Memory B cell (primary cell): ENCODE results near the gene CACNA2D4.

ENCODE experiments used
- ATAC-seq: fragments of 150-1000 bp; cut with Tn5 transposase; 2 replicates; pipeline ENCODE4 v1.10.0; 2021; ENCODE audit warnings: low read depth, mild to moderate bottlenecking, moderate library complexity
- DNase-seq, 2 donors: peaks; one replicate each; pipeline ENCODE4 v3.0.0; 2022; ENCODE audit warnings: low spot score in 2 of 2
- H3K27ac Mint-ChIP-seq: one replicate; pipeline ENCODE4 v1.8.0; 2022; ENCODE audit warnings: mild to moderate bottlenecking, moderate library complexity, mixed read lengths
- H3K27me3 Mint-ChIP-seq: one replicate; pipeline ENCODE4 v1.8.0; 2022; ENCODE audit warnings: mixed read lengths
- H3K36me3 Mint-ChIP-seq: one replicate; pipeline ENCODE4 v1.8.0; 2022; ENCODE audit warnings: mild to moderate bottlenecking, mixed read lengths
- H3K4me1 Mint-ChIP-seq: one replicate; pipeline ENCODE4 v1.8.0; 2022; ENCODE audit warnings: mixed read lengths
- H3K4me3 Mint-ChIP-seq: one replicate; pipeline ENCODE4 v1.8.0; 2022; ENCODE audit warnings: mild to moderate bottlenecking, moderate library complexity, mixed read lengths
- H3K9me3 Mint-ChIP-seq: one replicate; pipeline ENCODE4 v1.8.0; 2022; ENCODE audit warnings: mixed read lengths

Gene CACNA2D4

DNA sequence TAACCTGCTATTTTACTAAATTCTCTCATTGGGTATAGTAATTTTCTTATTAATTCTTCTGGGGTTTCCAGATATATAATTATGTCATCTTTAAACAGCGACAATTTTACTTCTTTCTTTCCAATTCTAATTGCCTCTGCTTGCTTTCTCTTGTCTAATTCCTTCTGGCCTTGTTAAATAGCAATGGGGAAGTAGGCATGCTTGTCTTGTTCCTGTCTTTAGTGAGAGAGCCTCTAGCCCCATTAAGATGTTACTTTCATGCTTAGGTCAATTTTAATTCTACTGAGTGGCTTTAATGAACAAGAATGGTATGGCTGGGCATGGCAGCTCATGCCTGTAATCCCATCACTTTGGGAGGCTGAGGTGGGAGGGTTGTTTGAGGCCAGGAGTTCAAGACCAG lies 66.4 kb downstream of the CACNA2D4 start:
- no peak overlapping the region for H3K4me3 Mint-ChIP-seq
- no peak for ATAC-seq
- H3K27me3 Mint-ChIP-seq = peaks cover 3% of the 10 kb centered on the region
- H3K27ac Mint-ChIP-seq = no peak overlapping the region
- no peak for DNase-seq
- no peaks in the 10 kb centered on the region for H3K4me1 Mint-ChIP-seq
- no peaks in the 10 kb centered on the region for H3K9me3 Mint-ChIP-seq
- H3K36me3 Mint-ChIP-seq = peaks cover 2% of the 10 kb centered on the region

DNA sequence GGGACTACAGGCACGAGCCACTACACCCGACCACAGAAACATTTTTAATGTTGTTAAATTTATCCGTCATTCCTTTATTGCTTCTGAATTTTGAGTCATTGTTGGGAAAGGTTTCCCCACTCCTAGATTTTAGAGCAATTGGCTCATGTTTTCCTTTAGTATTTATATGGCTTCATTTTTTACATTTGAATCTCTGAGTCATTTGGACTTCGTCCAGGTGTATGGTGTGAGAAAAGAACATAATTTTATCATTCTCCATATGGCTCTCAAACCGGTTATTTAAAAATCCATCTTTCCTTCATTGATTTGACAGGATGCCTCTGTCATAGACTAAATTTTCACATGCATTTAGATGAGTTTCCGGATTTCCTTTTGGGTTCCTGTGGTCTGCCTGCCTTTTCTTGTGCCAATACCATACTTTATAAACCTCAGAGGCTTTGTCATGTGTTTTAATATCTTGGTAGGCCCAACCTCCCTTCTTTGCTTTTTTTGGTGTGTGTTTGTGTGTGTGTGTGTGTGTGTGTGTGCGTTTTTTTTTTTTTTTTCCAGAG lies 67.2 kb downstream of the CACNA2D4 start:
- H3K36me3 Mint-ChIP-seq = no peaks in the 10 kb centered on the region

DNA sequence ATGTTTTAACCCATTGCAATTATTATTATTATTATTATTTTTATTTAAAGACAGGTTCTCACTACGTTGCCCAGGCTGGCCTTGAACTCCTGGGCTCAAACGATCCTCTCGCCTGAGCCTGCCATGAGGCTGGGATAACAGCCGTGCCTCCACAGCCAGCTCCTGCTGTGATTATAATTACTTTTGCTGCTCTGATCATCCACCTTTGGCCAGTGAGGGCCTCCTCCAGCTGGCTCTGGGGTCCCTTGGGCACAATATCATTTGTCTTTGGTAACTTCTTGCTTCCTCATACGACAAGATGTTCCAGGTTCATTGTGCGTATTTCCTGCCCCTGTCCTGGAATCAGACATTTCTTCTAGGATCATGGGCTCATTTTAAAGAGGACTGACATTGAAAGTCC lies 69.7 kb downstream of the CACNA2D4 start:
- H3K27ac Mint-ChIP-seq = no peak overlapping the region

More for the DNA sequence above, 67.2 kb downstream of the CACNA2D4 start:
- Mint-ChIP-seq H3K4me1 (no peaks in the 10 kb centered on the region), H3K27ac (no peak overlapping the region), H3K9me3 (no peaks in the 10 kb centered on the region), H3K4me3 (no peak overlapping the region), H3K27me3 (peaks cover 1% of the 10 kb centered on the region)
- ATAC-seq (no peak), DNase-seq (no peak)

DNA sequence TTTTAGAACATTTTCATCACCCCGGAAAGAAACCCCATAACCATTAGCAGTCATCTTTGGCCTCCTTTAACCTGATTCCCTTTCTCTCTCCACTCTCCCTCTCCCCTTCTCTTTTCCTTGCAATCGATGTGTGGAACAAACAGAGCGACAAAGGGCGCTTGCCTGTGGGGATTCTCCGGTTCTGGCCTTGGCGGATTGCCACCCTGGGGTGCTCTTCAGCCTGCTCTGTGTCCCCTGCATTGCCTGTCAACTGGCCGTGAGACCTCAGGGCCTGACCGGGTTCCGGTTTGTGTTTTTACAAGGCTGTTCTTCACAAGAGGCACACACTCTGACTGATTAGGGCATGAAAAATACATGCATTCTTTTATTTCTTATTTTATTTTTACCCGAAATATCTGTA lies 70.3 kb downstream of the CACNA2D4 start:
- Mint-ChIP-seq H3K9me3 (no peaks in the 10 kb centered on the region), H3K36me3 (no peaks in the 10 kb centered on the region), H3K27ac (no peak overlapping the region), H3K27me3 (peaks cover 4% of the 10 kb centered on the region), H3K4me3 (no peak overlapping the region), H3K4me1 (peaks cover 7% of the 10 kb centered on the region)
- DNase-seq (no peak), ATAC-seq (no peak)

More for the DNA sequence above, 69.7 kb downstream of the CACNA2D4 start:
- Mint-ChIP-seq H3K9me3 (no peaks in the 10 kb centered on the region), H3K27me3 (peaks cover 4% of the 10 kb centered on the region), H3K4me1 (peaks cover 7% of the 10 kb centered on the region), H3K36me3 (no peaks in the 10 kb centered on the region), H3K4me3 (no peak overlapping the region)
- DNase-seq (no peak), ATAC-seq (no peak)

DNA sequence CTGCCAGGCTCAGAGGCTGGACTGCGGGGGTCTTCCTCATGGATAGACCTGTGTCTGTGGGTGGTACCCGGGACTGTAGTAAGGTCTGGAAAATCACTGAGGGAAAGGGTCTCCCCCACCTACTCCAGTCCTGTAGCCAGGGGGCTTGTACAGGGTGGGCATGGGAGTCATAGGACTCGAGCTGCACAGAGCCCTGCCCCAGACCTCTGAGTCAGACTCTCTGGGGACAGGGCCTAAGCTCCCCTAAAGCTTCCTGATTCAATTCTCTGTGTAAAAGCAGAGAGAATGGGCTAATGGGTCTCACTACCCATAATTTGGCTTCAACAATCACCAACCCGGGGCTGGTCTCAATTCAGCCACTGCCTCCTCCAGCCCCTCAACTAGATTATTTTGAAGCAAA lies 71.0 kb downstream of the CACNA2D4 start:
- ATAC-seq (no peak), DNase-seq (no peak)
- no peaks in the 10 kb centered on the region for H3K36me3 Mint-ChIP-seq
- H3K4me3 Mint-ChIP-seq = no peak overlapping the region
- peaks cover 12% of the 10 kb centered on the region for H3K4me1 Mint-ChIP-seq
- H3K9me3 Mint-ChIP-seq = no peaks in the 10 kb centered on the region
- H3K27me3 Mint-ChIP-seq = peaks cover 8% of the 10 kb centered on the region
- H3K27ac Mint-ChIP-seq = no peak overlapping the region

DNA sequence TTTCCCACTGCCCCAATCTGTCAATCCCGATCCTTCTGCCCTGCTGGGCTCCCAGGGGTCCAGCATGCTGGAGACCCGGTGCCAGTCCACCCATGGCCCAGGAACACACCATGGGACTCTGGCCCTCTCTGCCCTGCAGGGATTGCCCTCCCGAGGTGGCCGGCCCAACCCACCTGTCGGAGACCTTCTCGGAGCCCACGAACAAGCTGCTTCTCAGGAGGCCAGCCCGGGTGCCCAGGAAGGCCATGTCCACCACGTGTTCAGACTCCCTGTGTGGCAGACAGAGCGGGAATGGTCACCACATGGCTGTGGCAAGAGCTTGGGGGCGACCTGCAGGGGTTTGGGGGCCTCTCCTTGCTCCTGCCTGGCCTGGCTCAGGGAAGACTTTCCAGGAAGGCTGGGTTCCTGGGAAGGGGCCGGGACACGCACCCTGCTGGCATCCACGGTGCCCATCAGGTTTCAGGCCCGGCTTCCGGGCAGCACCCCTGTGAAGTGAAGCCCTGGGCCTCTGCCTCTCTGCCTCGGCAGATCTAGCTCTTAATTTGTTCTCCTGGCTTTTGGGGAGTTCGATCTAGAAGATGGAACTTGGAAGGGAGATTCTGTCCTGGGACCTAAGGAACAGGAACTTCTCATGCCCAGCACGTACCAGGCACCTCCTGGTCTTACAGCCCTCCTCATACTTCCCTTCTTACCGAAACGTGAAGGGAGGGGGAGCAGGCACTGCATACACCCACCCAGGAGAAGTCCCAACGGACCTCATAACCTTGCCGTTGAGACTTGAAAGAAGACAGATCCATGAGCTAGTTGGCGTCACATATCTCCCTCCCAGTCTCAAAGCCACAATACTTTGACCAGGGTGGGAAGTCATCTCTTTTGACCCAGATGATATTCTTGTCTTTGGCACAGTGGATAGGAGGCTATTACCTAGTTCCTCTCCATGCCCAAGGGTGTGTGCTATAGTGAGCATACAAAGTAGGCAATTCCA lies 71.7 kb downstream of the CACNA2D4 start:
- Mint-ChIP-seq H3K27me3 (peaks cover 10% of the 10 kb centered on the region), H3K36me3 (no peaks in the 10 kb centered on the region), H3K4me3 (no peak overlapping the region), H3K9me3 (no peaks in the 10 kb centered on the region), H3K4me1 (peaks cover 18% of the 10 kb centered on the region), H3K27ac (no peak overlapping the region)
- DNase-seq (no peak), ATAC-seq (no peak)

DNA sequence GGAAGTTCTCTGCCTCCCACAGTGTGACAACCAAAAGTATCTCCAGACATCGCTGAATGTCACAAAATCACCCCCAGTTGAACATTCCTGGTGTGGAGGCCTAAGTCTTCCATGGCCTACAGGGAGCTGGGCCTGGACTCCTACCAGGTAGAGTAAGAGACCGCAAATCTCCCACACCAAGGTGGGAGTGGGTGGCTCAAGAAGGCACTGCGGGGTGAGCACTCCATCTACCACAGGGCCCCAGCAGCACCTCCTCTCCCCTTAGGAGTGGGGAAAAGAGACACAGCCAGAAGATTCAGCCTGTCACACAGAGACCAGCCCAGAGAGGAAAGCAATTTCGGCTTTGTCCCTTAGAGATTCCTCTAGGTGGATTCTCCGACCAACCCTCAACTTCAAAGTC lies 72.6 kb downstream of the CACNA2D4 start:
- Mint-ChIP-seq H3K4me3 (no peak overlapping the region), H3K27ac (no peak overlapping the region), H3K36me3 (no peaks in the 10 kb centered on the region), H3K27me3 (peaks cover 10% of the 10 kb centered on the region), H3K9me3 (no peaks in the 10 kb centered on the region), H3K4me1 (peaks cover 19% of the 10 kb centered on the region)
- DNase-seq (no peak), ATAC-seq (no peak)

DNA sequence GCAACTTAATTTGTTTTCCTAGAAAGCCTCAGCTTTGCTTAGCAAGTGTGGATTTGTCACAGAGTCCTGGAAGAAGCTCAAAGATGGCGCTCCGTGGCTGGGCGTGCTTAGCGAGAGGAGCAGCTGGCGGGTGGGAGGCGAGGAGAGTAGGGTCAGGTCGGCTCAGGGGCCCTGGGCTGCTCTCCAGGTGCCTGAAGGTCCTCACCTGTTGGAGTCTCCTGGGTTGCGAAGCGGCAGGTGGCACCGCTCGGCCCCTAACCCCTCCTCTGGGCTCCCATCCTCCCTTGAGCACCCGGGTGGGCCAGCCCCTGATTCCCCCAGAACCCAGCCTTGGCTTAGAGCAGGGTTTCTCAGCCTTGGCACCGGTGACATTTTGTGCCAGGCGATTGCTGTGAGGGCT lies 73.0 kb downstream of the CACNA2D4 start:
- H3K36me3 Mint-ChIP-seq = no peaks in the 10 kb centered on the region
- no peak overlapping the region for H3K4me3 Mint-ChIP-seq
- no peak for ATAC-seq
- H3K27me3 Mint-ChIP-seq = peaks cover 10% of the 10 kb centered on the region
- DNase-seq = no peak
- peaks cover 22% of the 10 kb centered on the region for H3K4me1 Mint-ChIP-seq
- H3K9me3 Mint-ChIP-seq = no peaks in the 10 kb centered on the region
- H3K27ac Mint-ChIP-seq = no peak overlapping the region

DNA sequence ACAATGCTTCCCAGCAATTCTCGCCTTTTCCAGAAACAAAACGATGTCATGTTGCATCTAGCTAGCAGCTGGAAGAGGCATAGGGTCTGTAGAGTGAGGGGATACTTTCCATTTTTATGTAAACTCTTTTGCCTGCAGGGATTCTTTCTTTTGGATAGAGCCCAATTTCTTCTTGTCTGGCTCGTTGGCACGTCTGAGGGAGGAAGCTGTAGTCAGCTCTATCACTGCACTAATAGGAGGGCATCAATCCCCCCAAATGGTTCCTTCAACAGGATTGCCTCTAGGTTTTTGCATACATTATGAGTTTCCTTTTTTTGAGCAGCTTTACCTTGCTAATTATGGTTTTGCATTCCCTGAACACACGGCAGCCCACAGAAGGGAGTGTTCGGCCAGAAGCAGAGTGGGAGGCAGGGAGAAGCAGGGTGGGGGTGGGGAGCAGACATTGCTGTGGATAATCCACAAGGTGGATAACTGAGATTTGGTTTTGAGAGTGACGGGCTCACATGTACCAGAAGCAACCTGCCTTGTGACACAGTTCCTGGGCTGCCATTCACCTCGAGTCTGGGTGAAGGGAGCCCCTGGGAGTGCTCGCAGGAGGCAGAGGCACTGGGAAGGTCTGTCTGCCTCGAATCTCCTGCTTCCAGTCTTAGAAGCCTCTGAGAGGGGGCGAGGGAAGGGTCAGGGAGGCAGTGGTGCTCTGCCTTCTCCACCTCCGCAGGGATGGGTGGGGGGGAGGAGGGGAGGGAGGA lies 73.6 kb downstream of the CACNA2D4 start:
- H3K36me3 Mint-ChIP-seq = no peaks in the 10 kb centered on the region
- peaks cover 10% of the 10 kb centered on the region for H3K27me3 Mint-ChIP-seq
- peaks cover 23% of the 10 kb centered on the region for H3K4me1 Mint-ChIP-seq
- no peak overlapping the region for H3K4me3 Mint-ChIP-seq
- ATAC-seq (no peak), DNase-seq (no peak)
- no peaks in the 10 kb centered on the region for H3K9me3 Mint-ChIP-seq
- no peak overlapping the region for H3K27ac Mint-ChIP-seq

DNA sequence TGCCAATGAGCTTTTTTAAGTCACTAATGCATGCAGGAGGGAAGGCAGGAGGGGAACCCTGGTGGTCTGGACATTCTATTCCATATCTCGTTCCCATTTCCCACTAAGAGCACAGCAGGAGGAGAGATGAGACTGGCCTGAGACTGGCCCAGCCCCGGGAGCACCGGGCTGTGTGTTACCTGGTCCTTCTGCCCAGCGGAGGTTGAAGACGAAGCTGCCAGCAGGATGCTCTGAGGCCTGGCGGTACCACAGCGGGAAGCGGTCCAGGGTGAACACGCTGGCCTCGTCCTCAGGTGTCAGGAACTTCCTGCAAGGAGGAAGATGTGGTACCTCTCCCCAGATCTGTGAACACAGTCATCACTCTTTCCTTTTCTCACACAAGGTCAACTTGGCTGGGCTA lies 74.2 kb downstream of the CACNA2D4 start:
- DNase-seq = no peak
- Mint-ChIP-seq H3K9me3 (no peaks in the 10 kb centered on the region), H3K27me3 (peaks cover 10% of the 10 kb centered on the region), H3K36me3 (no peaks in the 10 kb centered on the region), H3K4me1 (peaks cover 26% of the 10 kb centered on the region), H3K4me3 (no peak overlapping the region), H3K27ac (no peak overlapping the region)
- no peak for ATAC-seq

DNA sequence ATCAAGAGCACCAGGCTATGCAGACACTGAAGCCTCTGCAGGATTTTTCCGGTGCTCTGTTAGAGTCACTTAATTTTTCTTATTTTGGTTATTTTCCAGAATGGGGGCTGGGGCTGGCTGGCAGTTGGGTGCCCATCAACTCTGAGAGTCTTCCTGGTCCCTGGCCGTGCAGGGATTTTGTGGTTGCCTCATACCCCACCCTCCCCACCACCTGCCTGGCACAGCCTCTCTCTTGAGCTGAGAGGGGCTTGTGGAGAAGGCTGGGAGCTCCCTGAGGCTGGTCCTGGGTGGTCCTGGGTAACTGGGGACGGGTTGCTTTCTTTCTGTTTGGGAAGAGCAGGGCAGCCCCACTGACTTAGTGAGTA lies 74.8 kb downstream of the CACNA2D4 start:
- H3K36me3 Mint-ChIP-seq = no peaks in the 10 kb centered on the region
- peaks cover 26% of the 10 kb centered on the region for H3K4me1 Mint-ChIP-seq
- H3K9me3 Mint-ChIP-seq = no peaks in the 10 kb centered on the region
- peaks cover 12% of the 10 kb centered on the region for H3K27me3 Mint-ChIP-seq
- ATAC-seq (no peak), DNase-seq (no peak)
- H3K4me3 Mint-ChIP-seq = no peak overlapping the region
- no peak overlapping the region for H3K27ac Mint-ChIP-seq

DNA sequence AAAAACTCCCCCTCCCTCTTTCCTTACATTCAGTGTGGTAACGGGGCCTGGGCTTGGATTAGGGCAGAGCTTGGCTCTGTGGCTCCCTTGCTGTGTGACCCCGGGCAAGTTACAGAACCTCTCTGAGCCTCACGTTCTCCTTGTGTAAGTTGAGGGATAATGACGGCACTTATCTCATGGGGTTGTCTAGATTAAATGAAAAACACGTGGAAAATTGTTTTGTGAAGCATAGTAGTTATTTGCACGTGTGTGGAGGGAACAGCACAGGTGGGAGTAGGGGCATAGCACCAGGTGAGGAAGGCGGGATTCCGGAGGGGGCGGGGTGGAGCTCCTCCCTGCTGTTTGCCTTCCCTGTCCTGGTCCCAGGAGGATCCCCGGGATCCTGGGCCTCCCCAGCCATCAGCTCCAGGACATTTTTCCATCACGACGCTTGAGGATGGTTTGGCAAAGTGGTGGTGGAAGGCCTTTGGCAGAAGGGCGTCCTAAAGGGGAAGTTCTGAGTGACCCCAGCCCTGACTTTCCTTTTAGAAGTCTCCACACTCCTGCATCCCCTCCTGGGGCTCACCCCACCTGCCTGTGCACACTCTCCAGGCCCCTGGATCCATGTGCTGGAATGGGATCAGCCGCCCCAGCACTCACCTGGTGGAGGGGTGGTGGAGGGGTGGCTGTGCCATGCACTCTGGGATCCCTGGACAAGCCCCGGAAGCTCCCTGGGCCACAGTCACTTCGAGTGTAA lies 75.4 kb downstream of the CACNA2D4 start:
- Mint-ChIP-seq H3K4me1 (peaks cover 26% of the 10 kb centered on the region), H3K36me3 (no peaks in the 10 kb centered on the region), H3K27me3 (peaks cover 14% of the 10 kb centered on the region), H3K9me3 (no peaks in the 10 kb centered on the region), H3K4me3 (peak overlapping the region; percentile 12), H3K27ac (no peak overlapping the region)
- ATAC-seq (no peak), DNase-seq (no peak)

DNA sequence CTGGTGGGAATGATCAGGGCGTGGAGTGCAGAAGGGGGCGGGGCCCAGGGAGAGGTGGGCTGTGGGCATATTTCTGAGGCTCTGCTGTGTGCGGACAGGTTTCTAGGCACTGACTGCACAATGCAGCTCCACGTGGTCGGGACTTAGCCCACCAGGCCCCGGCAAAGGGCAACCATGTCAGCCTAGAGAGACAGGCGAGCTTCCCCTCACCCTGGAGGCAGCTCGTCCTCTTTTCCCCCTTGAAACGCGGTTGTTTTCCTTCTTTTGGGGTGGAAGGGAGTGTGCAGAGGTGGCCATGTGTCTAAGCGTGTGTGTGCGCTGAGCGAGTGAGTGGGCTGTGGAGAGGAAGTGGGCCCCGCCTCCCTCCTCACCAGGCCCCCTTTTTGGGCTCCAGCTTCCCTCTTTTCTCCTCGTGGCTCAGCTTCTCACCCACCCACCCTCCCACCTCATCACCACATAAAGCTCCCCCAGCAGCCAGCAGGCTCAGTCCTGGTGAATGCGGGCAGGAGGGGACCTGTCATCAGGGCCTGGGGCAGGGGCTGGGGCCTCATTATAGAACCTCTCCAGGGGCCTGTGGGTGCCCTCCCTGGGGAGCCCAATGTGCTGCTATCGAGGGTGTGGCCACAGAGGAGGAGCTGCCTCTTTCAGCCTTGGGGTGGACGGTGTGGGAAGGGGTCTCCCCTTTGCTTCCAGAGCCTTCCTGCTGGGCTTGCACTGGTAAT lies 76.1 kb downstream of the CACNA2D4 start:
- DNase-seq (no peak), ATAC-seq (peak; percentile 76)
- Mint-ChIP-seq H3K36me3 (no peaks in the 10 kb centered on the region), H3K4me3 (peak overlapping the region; percentile 31), H3K27ac (no peak overlapping the region), H3K27me3 (peaks cover 15% of the 10 kb centered on the region), H3K9me3 (no peaks in the 10 kb centered on the region), H3K4me1 (peaks cover 26% of the 10 kb centered on the region)
